ENCODE measurements around the gene SOX13. TPM values are rescaled to one million over a fixed set of nuclear protein-coding genes. Genes with fewer than 3 reads are reported as not detected.
A peak's percentile ranks its signal among the peaks of the same experiment; 100 is the strongest.

Gene SOX13
- total RNA-seq, 1 experiment from 2014 or later: 171 TPM

DNA sequence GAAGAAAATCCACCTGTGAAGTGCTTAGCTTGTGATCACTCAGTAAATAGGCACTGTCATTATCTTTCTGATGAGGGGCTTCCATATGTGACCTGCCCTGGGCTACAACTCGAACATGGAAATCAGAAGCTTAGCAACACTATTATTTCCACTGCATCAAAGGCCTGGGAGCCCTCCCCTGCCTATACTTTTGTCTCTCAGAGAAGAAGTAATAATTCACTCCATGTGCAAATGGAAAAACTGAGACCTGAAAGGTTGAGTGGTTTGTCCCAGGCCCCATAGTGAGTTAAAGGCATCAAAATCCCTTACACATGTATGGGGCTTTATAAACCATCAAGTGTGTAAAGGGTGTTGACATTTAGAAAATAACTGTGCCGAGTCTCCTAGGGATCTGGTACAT, 20.9 kb downstream of the SOX13 start:
- DNase-seq (ENCODE audit: low spot score): no peak
- Mint-ChIP-seq H3K4me3 (peak overlapping the region; percentile 31), H3K4me1 (peaks cover 86% of the 10 kb centered on the region), H3K9me3 (no peaks in the 10 kb centered on the region), H3K27ac (peak overlapping the region; percentile 64), H3K27me3 (ENCODE audit: low read depth) (no peaks in the 10 kb centered on the region), H3K36me3 (no peaks in the 10 kb centered on the region; the same call in 1 of the 2 replicates)
- CTCF ChIA-PET: interaction anchor here (0.5 to 2.7 kb wide), 8 partner anchors 9 to 417 kb away, joined by 3 to 17 read pairs (median 4); no protein-coding TSS in a partner anchor
- no peak for TF ChIP-seq EMX1 (CRISPR knock-in tag; IDR thresholded peaks at IDR 0.05)
- TF ChIP-seq ZNF396 (CRISPR knock-in tag; IDR thresholded peaks at IDR 0.05; ENCODE audit: borderline replicate concordance): no peak
- no peak for TF ChIP-seq JUN (CRISPR knock-in tag; IDR thresholded peaks at IDR 0.05)
- TF ChIP-seq ETV6 (CRISPR knock-in tag; IDR thresholded peaks at IDR 0.05): no peak
- no peak for TF ChIP-seq SOX15 (CRISPR knock-in tag; IDR thresholded peaks at IDR 0.05)
- TF ChIP-seq, protein P1, sequence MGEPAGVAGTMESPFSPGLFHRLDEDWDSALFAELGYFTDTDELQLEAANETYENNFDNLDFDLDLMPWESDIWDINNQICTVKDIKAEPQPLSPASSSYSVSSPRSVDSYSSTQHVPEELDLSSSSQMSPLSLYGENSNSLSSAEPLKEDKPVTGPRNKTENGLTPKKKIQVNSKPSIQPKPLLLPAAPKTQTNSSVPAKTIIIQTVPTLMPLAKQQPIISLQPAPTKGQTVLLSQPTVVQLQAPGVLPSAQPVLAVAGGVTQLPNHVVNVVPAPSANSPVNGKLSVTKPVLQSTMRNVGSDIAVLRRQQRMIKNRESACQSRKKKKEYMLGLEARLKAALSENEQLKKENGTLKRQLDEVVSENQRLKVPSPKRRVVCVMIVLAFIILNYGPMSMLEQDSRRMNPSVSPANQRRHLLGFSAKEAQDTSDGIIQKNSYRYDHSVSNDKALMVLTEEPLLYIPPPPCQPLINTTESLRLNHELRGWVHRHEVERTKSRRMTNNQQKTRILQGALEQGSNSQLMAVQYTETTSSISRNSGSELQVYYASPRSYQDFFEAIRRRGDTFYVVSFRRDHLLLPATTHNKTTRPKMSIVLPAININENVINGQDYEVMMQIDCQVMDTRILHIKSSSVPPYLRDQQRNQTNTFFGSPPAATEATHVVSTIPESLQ (CRISPR knock-in tag; IDR thresholded peaks at IDR 0.05): no peak
- TF ChIP-seq, protein P2, sequence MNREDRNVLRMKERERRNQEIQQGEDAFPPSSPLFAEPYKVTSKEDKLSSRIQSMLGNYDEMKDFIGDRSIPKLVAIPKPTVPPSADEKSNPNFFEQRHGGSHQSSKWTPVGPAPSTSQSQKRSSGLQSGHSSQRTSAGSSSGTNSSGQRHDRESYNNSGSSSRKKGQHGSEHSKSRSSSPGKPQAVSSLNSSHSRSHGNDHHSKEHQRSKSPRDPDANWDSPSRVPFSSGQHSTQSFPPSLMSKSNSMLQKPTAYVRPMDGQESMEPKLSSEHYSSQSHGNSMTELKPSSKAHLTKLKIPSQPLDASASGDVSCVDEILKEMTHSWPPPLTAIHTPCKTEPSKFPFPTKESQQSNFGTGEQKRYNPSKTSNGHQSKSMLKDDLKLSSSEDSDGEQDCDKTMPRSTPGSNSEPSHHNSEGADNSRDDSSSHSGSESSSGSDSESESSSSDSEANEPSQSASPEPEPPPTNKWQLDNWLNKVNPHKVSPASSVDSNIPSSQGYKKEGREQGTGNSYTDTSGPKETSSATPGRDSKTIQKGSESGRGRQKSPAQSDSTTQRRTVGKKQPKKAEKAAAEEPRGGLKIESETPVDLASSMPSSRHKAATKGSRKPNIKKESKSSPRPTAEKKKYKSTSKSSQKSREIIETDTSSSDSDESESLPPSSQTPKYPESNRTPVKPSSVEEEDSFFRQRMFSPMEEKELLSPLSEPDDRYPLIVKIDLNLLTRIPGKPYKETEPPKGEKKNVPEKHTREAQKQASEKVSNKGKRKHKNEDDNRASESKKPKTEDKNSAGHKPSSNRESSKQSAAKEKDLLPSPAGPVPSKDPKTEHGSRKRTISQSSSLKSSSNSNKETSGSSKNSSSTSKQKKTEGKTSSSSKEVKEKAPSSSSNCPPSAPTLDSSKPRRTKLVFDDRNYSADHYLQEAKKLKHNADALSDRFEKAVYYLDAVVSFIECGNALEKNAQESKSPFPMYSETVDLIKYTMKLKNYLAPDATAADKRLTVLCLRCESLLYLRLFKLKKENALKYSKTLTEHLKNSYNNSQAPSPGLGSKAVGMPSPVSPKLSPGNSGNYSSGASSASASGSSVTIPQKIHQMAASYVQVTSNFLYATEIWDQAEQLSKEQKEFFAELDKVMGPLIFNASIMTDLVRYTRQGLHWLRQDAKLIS (CRISPR knock-in tag; IDR thresholded peaks at IDR 0.05; ENCODE audit: borderline replicate concordance): no peak
- no peak for TF ChIP-seq ATF1 (CRISPR knock-in tag; IDR thresholded peaks at IDR 0.05)
- TF ChIP-seq, protein P3, sequence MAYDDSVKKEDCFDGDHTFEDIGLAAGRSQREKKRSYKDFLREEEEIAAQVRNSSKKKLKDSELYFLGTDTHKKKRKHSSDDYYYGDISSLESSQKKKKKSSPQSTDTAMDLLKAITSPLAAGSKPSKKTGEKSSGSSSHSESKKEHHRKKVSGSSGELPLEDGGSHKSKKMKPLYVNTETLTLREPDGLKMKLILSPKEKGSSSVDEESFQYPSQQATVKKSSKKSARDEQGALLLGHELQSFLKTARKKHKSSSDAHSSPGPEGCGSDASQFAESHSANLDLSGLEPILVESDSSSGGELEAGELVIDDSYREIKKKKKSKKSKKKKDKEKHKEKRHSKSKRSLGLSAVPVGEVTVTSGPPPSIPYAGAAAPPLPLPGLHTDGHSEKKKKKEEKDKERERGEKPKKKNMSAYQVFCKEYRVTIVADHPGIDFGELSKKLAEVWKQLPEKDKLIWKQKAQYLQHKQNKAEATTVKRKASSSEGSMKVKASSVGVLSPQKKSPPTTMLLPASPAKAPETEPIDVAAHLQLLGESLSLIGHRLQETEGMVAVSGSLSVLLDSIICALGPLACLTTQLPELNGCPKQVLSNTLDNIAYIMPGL (CRISPR knock-in tag; IDR thresholded peaks at IDR 0.05): no peak
- TF ChIP-seq NR3C1 (CRISPR knock-in tag; conservative IDR thresholded peaks at IDR 0.05; ENCODE audit: low read depth): no peak
- TF ChIP-seq, protein P4, sequence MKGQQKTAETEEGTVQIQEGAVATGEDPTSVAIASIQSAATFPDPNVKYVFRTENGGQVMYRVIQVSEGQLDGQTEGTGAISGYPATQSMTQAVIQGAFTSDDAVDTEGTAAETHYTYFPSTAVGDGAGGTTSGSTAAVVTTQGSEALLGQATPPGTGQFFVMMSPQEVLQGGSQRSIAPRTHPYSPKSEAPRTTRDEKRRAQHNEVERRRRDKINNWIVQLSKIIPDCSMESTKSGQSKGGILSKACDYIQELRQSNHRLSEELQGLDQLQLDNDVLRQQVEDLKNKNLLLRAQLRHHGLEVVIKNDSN (CRISPR knock-in tag; IDR thresholded peaks at IDR 0.05): no peak
- POLR2A ChIA-PET: interaction anchor here (1.2 to 2.6 kb wide), 2 partner anchors 14 to 16 kb away, joined by 9 to 11 read pairs; no protein-coding TSS in a partner anchor
- no peak for ATAC-seq

DNA sequence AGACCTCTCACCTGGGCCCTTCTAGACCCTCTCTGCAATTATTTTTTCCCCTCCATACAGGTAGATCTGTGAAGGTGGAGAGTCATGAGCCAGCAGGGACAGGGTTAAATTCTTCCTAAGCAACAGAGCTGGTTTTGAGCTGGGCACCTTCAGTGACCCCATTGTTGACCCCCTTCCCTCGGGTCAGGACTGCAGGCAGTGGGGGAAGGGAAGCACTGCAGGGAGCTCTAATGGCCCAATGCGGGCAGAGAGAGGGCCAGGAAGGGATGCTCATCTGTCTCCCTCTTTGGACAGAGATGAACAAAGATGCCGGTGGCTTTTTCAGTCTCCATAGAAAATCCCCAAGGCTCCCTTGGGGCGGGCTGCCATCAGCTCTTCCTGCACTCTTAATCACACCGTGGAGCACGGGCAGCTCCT, 21.4 kb downstream of the SOX13 start:
- H3K4me1 Mint-ChIP-seq: peaks cover 82% of the 10 kb centered on the region
- H3K27ac Mint-ChIP-seq: peak overlapping the region; percentile 64
- ATAC-seq (peak; percentile 75), DNase-seq (ENCODE audit: low spot score) (no peak)
- peak overlapping the region; percentile 31 for H3K4me3 Mint-ChIP-seq
- ChIA-PET CTCF (interaction anchor here (0.5 to 2.7 kb wide), 10 partner anchors 10 to 416 kb away, joined by 3 to 17 read pairs (median 4); no protein-coding TSS in a partner anchor), POLR2A (interaction anchor here (0.8 to 2.6 kb wide), 3 partner anchors 10 to 16 kb away, joined by 3 to 11 read pairs (median 9); no protein-coding TSS in a partner anchor)
- no peaks in the 10 kb centered on the region for H3K9me3 Mint-ChIP-seq
- H3K36me3 Mint-ChIP-seq: no peaks in the 10 kb centered on the region; the same call in 1 of the 2 replicates
- H3K27me3 Mint-ChIP-seq (ENCODE audit: low read depth): no peaks in the 10 kb centered on the region
- TF ChIP-seq NFYB (CRISPR knock-in tag; conservative IDR thresholded peaks at IDR 0.05; ENCODE audit: low read depth) (no peak), ZNF263 (CRISPR knock-in tag; IDR thresholded peaks at IDR 0.05; ENCODE audit: low read depth) (no peak), TEAD1 (CRISPR knock-in tag; IDR thresholded peaks at IDR 0.05) (peak; percentile 72; the same call in 1 of the 2 replicates), ZNF121 (CRISPR knock-in tag; IDR thresholded peaks at IDR 0.05) (peak; percentile 89), FOXP1 (CRISPR knock-in tag; IDR thresholded peaks at IDR 0.05; ENCODE audit: borderline replicate concordance) (0 out of 2 replicates have a peak, but pooled peaks have one; percentile 19), ZNF138 (CRISPR knock-in tag; conservative IDR thresholded peaks at IDR 0.05) (no peak), FOXK1 (CRISPR knock-in tag; IDR thresholded peaks at IDR 0.05) (peak; percentile 73; the same call in 1 of the 2 replicates), SOX15 (CRISPR knock-in tag; IDR thresholded peaks at IDR 0.05) (no peak)
- TF ChIP-seq, protein P5, sequence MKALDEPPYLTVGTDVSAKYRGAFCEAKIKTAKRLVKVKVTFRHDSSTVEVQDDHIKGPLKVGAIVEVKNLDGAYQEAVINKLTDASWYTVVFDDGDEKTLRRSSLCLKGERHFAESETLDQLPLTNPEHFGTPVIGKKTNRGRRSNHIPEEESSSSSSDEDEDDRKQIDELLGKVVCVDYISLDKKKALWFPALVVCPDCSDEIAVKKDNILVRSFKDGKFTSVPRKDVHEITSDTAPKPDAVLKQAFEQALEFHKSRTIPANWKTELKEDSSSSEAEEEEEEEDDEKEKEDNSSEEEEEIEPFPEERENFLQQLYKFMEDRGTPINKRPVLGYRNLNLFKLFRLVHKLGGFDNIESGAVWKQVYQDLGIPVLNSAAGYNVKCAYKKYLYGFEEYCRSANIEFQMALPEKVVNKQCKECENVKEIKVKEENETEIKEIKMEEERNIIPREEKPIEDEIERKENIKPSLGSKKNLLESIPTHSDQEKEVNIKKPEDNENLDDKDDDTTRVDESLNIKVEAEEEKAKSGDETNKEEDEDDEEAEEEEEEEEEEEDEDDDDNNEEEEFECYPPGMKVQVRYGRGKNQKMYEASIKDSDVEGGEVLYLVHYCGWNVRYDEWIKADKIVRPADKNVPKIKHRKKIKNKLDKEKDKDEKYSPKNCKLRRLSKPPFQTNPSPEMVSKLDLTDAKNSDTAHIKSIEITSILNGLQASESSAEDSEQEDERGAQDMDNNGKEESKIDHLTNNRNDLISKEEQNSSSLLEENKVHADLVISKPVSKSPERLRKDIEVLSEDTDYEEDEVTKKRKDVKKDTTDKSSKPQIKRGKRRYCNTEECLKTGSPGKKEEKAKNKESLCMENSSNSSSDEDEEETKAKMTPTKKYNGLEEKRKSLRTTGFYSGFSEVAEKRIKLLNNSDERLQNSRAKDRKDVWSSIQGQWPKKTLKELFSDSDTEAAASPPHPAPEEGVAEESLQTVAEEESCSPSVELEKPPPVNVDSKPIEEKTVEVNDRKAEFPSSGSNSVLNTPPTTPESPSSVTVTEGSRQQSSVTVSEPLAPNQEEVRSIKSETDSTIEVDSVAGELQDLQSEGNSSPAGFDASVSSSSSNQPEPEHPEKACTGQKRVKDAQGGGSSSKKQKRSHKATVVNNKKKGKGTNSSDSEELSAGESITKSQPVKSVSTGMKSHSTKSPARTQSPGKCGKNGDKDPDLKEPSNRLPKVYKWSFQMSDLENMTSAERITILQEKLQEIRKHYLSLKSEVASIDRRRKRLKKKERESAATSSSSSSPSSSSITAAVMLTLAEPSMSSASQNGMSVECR (CRISPR knock-in tag; IDR thresholded peaks at IDR 0.05; ENCODE audit: borderline replicate concordance): 0 out of 2 replicates have a peak, but pooled peaks have one; percentile 42
- TF ChIP-seq, protein P6, sequence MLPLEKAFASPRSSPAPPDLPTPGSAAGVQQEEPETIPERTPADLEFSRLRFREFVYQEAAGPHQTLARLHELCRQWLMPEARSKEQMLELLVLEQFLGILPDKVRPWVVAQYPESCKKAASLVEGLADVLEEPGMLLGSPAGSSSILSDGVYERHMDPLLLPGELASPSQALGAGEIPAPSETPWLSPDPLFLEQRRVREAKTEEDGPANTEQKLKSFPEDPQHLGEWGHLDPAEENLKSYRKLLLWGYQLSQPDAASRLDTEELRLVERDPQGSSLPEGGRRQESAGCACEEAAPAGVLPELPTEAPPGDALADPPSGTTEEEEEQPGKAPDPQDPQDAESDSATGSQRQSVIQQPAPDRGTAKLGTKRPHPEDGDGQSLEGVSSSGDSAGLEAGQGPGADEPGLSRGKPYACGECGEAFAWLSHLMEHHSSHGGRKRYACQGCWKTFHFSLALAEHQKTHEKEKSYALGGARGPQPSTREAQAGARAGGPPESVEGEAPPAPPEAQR (CRISPR knock-in tag; IDR thresholded peaks at IDR 0.05): no peak

All from WTC11 (cell line).